LNCAP (cell line): ENCODE measurements around the gene IL17RD.

ENCODE experiments used
- TF ChIP-seq, protein P1 (sequence below): fragments of 450-650 bp; IDR thresholded peaks from 2 replicates; pipeline ENCODE4 v1.5.1; 2017; ENCODE audit warnings: mild to moderate bottlenecking

Gene IL17RD

DNA sequence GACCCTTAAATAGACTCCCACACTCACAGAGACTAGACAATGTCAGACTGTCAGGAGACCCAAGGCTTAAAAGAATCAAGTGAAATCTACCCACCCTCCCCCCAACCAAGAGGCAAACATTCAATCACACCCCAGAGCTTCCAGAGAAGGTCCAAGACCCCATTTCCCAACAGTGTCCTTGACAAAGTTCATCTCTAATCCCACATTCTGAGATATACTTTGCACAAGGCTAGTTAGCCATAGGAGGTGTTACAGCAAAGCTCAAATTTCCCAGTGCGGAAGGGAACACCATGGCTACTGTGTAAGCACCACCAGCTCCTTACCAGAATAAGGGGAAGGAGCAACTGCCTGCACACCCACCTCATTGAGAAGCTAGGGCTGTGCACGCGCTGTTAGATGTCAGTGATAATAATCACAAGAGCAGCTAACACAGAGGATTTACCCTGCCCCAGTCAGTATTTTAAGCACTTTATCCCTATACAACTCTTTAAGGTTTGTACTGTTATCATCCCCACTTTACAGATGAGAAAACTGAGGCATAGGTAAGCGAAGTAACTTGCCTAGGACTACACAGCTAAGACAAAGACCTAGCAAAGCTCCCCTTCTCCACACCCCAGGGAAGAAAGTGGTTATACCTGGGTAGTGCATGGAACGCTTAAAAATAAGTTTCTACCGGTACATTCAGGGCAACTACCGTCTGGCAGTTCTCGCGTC, 87.4 kb downstream of the IL17RD start:
- TF ChIP-seq, protein P1, sequence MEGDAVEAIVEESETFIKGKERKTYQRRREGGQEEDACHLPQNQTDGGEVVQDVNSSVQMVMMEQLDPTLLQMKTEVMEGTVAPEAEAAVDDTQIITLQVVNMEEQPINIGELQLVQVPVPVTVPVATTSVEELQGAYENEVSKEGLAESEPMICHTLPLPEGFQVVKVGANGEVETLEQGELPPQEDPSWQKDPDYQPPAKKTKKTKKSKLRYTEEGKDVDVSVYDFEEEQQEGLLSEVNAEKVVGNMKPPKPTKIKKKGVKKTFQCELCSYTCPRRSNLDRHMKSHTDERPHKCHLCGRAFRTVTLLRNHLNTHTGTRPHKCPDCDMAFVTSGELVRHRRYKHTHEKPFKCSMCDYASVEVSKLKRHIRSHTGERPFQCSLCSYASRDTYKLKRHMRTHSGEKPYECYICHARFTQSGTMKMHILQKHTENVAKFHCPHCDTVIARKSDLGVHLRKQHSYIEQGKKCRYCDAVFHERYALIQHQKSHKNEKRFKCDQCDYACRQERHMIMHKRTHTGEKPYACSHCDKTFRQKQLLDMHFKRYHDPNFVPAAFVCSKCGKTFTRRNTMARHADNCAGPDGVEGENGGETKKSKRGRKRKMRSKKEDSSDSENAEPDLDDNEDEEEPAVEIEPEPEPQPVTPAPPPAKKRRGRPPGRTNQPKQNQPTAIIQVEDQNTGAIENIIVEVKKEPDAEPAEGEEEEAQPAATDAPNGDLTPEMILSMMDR: no peak

DNA sequence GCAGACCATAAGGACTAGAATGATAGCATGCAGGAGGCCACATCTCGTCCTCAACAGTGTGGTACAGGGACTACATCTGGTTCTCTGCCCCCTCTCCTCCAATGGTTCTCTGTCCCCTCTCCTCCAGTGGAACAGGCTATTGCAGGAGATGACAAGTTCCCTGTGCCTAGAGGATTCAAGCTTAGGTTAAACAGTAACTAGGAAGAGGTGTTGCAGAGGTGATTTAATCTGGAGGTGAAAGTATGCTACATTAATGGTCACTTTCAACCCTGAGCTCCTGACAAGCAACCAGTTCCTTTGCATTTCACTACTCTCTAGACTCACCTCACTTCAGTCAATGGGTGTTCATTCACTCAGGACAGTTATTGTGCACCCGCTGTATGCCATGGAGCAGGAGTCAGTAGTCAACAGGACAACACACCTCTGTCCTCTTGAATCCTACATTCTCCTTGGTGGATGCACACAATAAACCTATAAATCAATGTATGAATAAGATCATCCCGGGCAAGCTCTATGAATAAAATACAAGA, 88.7 kb downstream of the IL17RD start:
- TF ChIP-seq, protein P1: no peak

DNA sequence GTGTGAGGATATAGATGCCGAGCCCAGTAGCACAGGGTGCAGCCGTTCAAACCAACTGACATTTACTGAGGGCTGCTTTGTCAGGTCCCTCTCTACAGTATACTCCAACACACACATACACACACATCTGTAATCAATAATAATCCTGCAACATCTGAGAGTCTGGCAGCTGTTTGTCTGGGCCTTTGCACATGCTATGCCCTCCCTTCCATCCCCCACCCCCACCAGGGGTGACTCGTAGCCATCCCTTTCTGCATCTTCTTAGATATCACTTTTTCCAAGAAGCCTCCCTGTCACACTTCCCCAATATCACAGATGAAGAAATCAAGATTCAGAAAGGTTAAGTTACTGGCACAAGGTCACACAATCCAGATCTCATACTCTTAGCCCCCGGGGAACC, 91.0 kb downstream of the IL17RD start:
- TF ChIP-seq, protein P1: no peak

DNA sequence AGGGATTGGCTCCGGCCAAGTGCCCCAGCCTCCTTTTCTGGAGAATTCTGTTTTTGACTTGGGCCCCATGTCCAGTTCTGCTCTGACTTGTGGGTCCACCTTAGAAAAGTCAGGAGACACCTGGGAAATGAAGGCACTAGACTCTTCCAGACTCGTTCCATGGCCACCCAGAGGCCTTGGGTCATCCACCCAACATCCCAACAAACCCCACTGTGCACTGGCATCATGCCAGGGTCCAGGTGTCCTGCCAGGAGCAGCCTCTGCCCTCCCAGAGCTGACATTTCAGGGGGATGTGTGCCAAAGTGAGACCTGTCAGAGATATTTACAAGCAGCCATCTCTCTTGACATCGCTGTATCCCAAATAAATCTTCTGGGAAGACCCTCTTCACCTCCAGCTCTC, 91.5 kb downstream of the IL17RD start:
- TF ChIP-seq, protein P1: no peak

DNA sequence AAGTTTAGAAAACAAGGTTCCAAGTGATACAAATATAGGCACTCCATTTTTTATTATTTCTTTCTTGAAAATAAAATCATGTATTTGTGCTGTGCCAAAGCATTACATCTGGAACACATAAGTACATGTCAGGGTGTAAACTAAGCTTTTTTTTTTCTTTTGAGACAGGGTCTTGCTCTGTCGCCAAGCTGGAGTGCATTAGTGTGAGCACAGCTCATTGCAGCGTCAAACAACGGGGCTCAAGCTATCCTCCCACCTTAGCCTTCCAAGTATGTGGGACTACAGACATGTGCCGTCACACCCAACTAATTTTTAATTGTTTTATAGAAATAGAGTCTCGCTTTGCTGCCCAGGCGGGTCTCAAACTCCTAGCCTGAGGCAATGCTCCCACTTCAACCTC, 95.7 kb downstream of the IL17RD start:
- TF ChIP-seq, protein P1: no peak

DNA sequence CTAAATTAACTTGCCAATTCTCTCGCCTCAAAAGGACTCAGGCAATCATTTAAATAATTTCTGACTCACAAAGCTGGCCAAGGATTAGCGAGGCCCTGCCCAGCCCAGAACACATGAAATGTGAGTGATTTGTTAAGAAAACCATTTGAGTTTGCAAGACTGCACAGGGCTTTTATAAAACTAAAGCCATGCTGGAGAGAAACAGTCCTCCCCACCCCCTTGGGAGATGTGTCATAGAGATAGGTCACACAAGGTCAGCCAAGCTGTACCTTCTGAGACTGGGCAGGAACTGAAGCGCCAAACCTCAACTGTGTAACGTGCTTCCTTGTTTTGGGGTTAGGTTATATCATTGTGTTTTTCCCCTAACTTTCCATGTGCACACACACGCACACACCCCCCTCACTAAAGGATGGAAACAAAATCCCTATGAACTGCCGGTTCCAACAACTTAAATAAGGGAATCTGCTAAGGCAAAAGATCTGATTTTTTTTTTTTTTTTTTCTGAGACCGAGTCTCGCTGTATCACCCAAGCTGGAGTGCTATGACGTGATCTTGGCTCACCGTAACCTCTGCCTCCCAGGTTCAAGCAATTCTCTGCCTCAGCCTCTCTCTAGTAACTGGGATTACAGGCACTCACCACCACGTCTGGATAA, 96.6 kb downstream of the IL17RD start:
- TF ChIP-seq, protein P1: no peak

GRCh38 chr3:57066471-57066870, 98.7 kb downstream of the IL17RD start:
- TF ChIP-seq, protein P1: no peak
